T-helper 2 cell (primary cell): Measurements from ENCODE around the gene FAM120AOS.

Experiments used
- DNase-seq, 5 experiments: peaks; one replicate each; pipeline versions ENCODE4 v3.0.0 to v3.0.0-alpha.2; 2012 to 2022

FAM120AOS gene

GRCh38 chr9:93437996-93438395 lies 15.4 kb downstream of the FAM120AOS start:
- no peak for DNase-seq

DNA sequence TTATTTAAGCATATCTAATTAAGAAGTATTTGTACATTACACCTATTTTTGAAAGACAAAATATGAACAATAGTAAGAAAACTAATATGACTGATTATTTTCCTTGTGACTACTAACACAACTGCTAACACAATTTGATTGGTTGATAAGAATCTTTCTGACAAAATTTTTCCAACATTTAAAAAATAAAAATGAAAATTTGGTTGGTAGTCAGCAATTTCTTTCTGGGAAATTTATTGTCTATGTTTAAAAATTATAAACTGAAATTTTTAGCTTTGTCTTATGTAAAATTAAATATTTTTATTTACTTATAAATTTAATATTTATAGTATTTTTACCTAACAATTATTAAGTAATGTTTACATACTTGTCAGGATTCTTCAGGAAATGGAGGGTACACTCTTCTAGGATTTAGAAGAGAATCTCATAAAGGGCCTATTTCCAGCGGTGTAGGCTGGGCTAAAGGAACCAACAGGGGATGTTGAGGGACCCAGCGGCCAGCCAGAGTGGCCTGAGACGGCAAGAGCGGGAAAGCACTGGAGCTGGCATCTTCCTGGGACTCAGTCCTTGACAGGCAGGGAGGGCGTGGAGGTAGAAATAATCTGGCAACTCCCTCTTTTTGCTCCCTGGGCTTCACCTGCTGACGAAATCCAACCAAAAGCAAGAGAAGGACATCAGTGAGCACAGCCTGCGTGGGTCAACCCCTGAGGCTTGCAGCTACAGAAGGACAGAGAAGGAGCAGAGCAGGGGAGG lies 16.6 kb downstream of the FAM120AOS start:
- DNase-seq: no peak

DNA sequence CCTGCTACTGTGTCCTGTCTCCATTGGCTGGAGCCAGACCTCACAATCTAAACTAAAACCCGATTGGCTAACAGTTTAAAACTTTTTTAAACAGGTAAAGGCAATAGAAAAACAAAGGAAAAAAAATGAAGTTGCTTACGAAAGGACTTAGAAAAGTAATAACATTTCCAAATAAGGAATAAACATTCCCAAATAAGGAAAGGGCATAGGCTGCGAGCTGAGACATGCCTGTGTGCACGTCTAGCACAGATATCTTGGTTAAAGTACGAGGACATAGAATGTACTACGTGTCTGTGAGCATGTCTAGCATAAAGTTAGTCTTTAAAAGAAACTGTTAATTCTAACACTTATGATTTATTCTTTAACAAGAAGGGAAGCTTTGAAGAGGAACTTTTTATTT lies 17.2 kb downstream of the FAM120AOS start:
- no peak for DNase-seq

GRCh38 chr9:93435386-93435785 lies 18.0 kb downstream of the FAM120AOS start:
- DNase-seq: no peak

DNA sequence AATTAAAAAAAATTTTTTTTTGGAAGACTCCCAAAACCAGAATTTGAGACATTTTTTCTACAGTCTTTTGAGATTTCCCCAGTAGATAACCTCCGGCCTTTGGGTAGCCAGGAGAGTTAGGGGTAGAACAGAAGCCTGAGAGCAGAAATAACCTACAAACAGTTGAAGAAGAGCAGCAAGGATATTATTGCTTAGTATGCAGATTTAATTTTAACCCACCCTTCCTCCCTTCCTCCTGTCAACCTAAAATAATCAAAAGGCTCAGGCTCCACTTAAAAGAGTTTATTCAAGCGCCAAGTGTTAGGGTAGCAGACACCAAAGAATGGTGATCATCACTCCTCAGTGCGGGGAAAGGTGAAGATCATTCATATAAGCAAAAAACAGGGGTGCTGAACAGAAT lies 19.3 kb downstream of the FAM120AOS start:
- DNase-seq: no peak

DNA sequence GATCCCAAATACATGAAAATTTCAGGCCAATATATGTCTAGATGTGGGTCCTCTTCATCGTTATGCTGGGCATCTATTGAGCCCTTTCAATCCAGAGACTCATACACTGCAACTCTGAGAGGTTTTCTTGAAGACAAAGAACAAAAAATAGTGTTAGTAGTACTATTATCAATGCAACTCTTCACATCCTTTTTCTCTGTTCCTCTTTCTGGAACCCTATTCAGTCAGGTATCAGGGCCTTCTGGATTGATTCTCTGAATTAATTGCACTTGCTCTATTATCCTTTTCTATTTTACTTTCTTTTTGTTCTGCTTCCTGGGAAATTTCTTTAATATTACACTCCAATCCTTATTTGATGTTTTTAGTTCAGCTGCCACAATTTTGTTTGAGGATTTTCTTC lies 20.4 kb downstream of the FAM120AOS start:
- no peak for DNase-seq

DNA sequence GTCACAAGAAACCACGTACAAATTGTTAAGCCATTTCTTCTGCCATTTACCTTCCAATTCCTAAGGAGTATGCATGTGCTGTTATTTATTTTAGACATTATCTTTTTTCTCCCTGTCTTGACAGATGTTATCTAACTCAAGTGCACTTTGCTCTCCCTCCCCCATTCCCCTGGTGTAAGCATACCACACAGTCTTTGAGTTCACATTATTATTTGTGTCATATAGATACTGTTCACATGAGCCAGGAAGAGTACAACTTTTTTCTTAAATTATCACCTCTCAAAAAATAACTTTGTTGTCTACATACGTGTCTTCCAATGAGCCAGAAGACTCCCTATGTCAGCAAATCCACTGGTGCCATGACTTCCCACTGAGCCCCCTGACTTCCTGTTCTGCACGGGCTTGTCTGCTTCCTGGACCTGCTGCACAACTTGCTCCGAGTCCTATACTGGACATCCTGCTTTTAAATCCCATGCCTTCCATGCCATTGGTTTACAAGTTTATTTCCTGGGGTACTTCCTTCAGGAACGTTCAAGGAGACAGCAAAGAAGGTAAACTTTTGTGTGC lies 21.8 kb downstream of the FAM120AOS start:
- DNase-seq: no peak

DNA sequence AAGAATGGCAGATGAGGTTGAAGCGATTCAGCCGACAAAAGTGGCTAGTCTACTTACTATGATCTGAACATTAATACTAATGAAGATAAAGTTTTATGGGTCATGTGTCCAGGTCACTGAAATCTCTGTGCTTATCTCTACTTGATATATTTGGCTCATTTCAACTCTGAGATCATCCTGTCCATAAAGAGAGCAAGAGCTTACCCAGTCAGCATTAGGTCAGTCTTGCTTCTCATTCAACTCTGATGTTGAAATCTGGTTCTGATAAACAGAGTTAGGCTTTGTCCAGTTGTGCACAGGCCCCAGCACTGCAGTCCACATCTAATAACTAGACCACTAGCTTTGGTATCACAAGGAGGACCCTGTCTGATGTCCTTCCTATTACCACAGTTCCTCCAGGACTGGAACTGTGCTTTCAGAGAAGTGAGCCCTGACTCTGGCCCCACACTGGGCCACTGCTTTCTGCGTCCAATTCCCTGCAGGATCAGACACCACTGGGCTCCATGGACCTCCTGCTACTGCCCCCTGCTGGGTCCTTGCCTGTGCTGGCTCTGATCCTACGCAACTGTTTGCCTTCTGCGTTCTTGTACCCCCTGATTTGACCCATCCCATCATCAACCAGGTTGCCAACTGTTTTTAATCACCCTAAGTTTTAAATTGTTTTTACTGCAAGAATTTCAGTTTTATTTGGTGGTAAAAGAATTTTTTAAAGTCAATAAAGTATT lies 25.6 kb downstream of the FAM120AOS start:
- no peak for DNase-seq

GRCh38 chr9:93422977-93423616 lies 30.3 kb downstream of the FAM120AOS start:
- DNase-seq: no peak

DNA sequence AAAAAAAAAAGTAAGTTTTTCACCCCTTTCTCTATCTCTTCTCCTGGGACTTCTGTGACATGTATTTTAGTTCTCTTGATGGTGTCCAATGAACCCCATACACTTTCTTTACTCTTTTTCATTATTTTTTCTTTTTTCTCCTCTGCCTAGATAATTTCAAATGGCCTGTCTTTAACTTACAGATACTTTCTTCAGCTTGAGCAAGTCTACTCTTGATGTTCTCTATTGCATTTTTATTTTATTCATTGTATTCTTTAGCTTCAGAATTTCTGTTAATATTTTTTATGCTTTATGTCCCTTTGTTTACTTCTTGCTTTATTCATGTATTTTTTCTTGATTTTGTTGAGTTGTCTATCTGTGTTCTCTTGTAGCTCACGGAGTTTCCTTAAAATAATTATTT lies 34.4 kb downstream of the FAM120AOS start:
- DNase-seq: no peak

DNA sequence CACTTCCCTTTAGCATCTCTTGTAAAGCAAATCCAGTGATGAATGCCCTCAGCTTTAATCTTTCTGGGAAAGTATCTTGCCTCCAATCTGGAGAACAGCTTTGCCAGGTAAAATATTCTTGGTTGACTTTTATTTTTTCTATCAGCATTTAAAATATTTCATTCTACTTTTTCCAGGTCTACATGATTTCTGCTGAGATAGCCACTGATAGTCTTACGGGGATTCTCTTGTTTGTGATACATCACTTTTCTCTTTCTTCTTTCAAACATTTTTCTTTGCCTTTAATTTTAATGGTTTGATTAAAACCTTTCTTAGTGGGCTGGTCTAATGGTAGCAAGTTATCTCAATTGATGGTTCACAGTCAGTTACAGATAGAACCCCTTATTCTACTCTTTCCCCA lies 35.8 kb downstream of the FAM120AOS start:
- DNase-seq: no peak

- no peak for DNase-seq
These were observed 36.7 kb downstream of the FAM120AOS start for GRCh38 chr9:93416530-93417235.

- no peak for DNase-seq
These were observed 38.1 kb downstream of the FAM120AOS start for GRCh38 chr9:93415176-93415690.

GRCh38 chr9:93413530-93413929 lies 39.9 kb downstream of the FAM120AOS start:
- no peak for DNase-seq

DNA sequence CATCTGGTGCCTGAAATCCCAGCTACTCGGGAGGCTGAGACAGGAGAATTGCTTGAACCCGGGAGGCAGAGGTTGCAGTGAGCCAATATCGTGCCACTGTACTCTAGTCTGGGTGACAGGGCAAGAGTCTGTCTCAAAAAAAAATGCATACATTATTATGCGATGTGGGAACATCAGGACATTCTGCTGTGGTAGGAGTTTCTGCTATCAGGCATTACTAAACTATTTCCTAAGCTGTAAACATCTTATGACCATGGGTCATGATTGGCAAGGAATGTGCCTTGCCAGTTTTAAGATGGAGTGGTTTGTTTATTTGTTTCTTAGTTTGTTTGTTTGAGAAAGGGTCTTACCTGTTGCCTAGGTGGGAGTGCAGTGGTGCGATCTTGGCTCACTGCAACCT lies 47.0 kb downstream of the FAM120AOS start:
- no peak for DNase-seq

DNA sequence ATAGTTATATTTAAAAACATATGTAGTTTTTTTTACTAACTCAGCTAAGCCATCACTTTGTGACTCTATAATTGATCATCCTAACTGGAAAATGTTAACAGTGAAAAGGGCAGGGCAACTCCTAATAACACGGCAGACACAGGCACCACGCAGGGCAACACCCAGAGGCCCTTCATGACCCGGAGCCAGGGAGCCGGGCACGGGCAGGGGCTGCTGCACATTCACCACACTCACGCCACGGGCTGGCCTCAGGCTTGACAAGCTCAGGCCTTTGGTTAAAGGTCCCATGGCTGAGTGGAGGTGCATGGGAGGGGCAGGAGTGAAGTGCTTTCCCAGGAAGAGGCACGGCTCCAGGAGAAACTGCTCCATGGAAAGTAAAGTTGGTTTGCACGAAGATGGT lies 54.9 kb downstream of the FAM120AOS start:
- no peak for DNase-seq

DNA sequence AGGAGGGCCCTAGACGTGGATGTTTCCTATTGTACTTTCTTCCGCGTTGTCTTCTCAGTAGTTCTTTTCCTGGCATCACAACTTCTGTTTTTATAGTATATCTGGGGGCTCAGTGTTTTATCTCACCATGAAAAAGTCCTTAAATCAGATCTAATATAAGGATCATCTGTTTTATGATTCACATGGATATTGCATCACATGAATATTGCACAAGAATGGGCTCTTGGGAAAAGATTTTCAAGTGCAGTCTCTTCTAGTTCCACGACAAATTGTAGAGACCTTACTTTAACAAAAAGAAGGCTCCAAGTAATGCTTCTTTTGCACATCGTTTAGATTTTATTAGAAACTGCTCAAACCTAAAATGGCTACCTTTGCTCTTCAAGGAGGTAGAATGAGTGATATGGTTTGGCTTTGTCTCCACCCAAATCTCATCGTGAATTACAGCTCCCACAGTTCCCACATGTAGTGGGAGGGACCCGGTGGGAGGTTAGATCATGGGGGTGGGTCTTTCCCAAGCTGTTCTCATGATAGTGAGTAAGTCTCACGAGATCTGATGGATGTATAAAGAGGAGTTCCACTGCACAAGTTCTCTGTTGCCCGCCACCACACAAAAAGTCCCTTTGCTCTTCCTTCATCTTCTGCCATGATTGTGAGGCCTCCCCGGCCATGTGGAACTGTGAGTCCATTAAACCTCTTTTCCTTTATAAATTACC lies 55.6 kb downstream of the FAM120AOS start:
- DNase-seq: no peak
